Spleen (tissue), 7 donors: ENCODE data around the gene CNTNAP5.

Experiments used
- POLR2A ChIP-seq, 3 donors: fragments of 450-650 bp; IDR thresholded peaks; one replicate each; pipeline ENCODE4 v1.5.1; 2017; ENCODE audit warnings: antibody characterized with exemption in 3 of 3, mild to moderate bottlenecking in 1 of 3
- POLR2AphosphoS5 ChIP-seq, 3 donors: sonication (generic); formaldehyde crosslinking; IDR thresholded peaks; one replicate each; pipeline ENCODE4 v1.5.1; 2017; ENCODE audit warnings: antibody characterized with exemption in 3 of 3
- TF ChIP-seq, protein P1 (sequence below), 11 experiments: fragments of 200-600 bp in 7 of 11; fragments of 450-650 bp in 4 of 11; sonication (generic) in 4 of 11; IDR thresholded peaks in 8 of 11; conservative IDR thresholded peaks in 3 of 11; 1 replicate in 7 of 11; 2 replicates in 4 of 11; pipeline versions ENCODE4 v1.4.0 to v1.8.0; 2016 to 2021; ENCODE audit warnings: antibody characterized with exemption in 11 of 11, inconsistent platforms in 4 of 11, mild to moderate bottlenecking in 1 of 11
- donor health status: DM: no; HTN: no; CAD: no; lungs with moderate emphysema.
- donor health status: DM: no; HTN: no; CAD: no.
- donor health status: DM: no; HTN: no; CAD: no.

DNA sequence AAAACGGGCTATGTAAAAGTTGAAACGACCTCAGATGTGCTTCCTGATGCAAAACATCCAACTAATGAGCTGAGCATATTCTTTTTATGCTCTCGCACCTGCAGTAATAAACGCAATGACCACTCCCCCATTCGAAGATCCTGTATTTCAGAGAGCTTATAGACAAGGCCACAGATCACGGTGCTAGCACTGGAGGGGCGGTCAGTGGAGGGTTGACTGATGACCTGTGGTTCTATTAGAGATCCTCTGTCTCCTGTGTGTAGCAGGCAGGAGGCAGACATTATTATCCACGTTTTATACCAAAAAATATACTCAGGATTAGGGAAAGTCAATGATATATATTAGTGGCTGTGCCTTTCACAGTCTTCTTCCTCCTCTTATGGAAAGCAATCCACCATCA, 457.0 kb downstream of the CNTNAP5 start:
- TF ChIP-seq, protein P1, sequence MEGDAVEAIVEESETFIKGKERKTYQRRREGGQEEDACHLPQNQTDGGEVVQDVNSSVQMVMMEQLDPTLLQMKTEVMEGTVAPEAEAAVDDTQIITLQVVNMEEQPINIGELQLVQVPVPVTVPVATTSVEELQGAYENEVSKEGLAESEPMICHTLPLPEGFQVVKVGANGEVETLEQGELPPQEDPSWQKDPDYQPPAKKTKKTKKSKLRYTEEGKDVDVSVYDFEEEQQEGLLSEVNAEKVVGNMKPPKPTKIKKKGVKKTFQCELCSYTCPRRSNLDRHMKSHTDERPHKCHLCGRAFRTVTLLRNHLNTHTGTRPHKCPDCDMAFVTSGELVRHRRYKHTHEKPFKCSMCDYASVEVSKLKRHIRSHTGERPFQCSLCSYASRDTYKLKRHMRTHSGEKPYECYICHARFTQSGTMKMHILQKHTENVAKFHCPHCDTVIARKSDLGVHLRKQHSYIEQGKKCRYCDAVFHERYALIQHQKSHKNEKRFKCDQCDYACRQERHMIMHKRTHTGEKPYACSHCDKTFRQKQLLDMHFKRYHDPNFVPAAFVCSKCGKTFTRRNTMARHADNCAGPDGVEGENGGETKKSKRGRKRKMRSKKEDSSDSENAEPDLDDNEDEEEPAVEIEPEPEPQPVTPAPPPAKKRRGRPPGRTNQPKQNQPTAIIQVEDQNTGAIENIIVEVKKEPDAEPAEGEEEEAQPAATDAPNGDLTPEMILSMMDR (IDR thresholded peaks at IDR 0.05 in 8 of 11, conservative IDR thresholded peaks at IDR 0.05 in 3 of 11): no peak
- TF ChIP-seq POLR2A (IDR thresholded peaks at IDR 0.05) (no peak), POLR2AphosphoS5 (IDR thresholded peaks at IDR 0.05) (no peak)
